ENCODE results near the gene GSTO2.

The GSTO2 gene

GRCh38 chr10:104253606-104254410 is 15.2 kb upstream of the GSTO2 start:
- no peak for DNase-seq (ENCODE audit: low read depth in 3 of 3, low spot score in 1 of 3)

GRCh38 chr10:104254493-104255310 is 14.3 kb upstream of the GSTO2 start, which contains the start of gene GSTO1:
Gene GSTO1 (plus strand): TSS chr10:104254892. CDS start chr10:104254929, 37 bp downstream.
- no peak for DNase-seq (ENCODE audit: low read depth in 3 of 3, low spot score in 1 of 3)

- DNase-seq (ENCODE audit: low read depth in 3 of 3, low spot score in 1 of 3) = no peak
Measured at GRCh38 chr10:104255311-104255981, 13.5 kb upstream of the GSTO2 start.

- DNase-seq (ENCODE audit: low read depth in 3 of 3, low spot score in 1 of 3) = no peak
Measured at GRCh38 chr10:104256335-104256961, 12.5 kb upstream of the GSTO2 start.

GRCh38 chr10:104257235-104257634 is 11.7 kb upstream of the GSTO2 start:
- no peak for DNase-seq (ENCODE audit: low read depth in 3 of 3, low spot score in 1 of 3)

GRCh38 chr10:104258209-104258608 is 10.8 kb upstream of the GSTO2 start:
- no peak for DNase-seq (ENCODE audit: low read depth in 3 of 3, low spot score in 1 of 3)

GRCh38 chr10:104259456-104259855 is 9.5 kb upstream of the GSTO2 start:
- DNase-seq (ENCODE audit: low read depth in 3 of 3, low spot score in 1 of 3) = no peak

GRCh38 chr10:104259999-104260774 is 8.8 kb upstream of the GSTO2 start:
- DNase-seq (ENCODE audit: low read depth in 3 of 3, low spot score in 1 of 3) = no peak

GRCh38 chr10:104260775-104261115 is 8.2 kb upstream of the GSTO2 start:
- no peak for DNase-seq (ENCODE audit: low read depth in 3 of 3, low spot score in 1 of 3)

- DNase-seq (ENCODE audit: low read depth in 3 of 3, low spot score in 1 of 3) = no peak
Measured at GRCh38 chr10:104262055-104262454, 6.9 kb upstream of the GSTO2 start.

- no peak for DNase-seq (ENCODE audit: low read depth in 3 of 3, low spot score in 1 of 3)
Measured at GRCh38 chr10:104264783-104265182, 4.2 kb upstream of the GSTO2 start.

- DNase-seq (ENCODE audit: low read depth in 3 of 3, low spot score in 1 of 3) = no peak
Measured at GRCh38 chr10:104267721-104268404, 1.1 kb upstream of the GSTO2 start.

- no peak for DNase-seq (ENCODE audit: low read depth in 3 of 3, low spot score in 1 of 3)
Measured at GRCh38 chr10:104268405-104268712, 625 bp upstream of the GSTO2 start.

- no peak for DNase-seq (ENCODE audit: low read depth in 3 of 3, low spot score in 1 of 3)
Measured at GRCh38 chr10:104273286-104273685, 4.3 kb downstream of the GSTO2 start.

- DNase-seq (ENCODE audit: low read depth in 3 of 3, low spot score in 1 of 3) = no peak
Measured at GRCh38 chr10:104273899-104274575, 5.1 kb downstream of the GSTO2 start.

- peak in 1 of 3 donors; percentile 40 for DNase-seq (ENCODE audit: low read depth in 3 of 3, low spot score in 1 of 3)
Measured at GRCh38 chr10:104274762-104275721, 6.1 kb downstream of the GSTO2 start.

- DNase-seq (ENCODE audit: low read depth in 3 of 3, low spot score in 1 of 3) = no peak
Measured at GRCh38 chr10:104276192-104276591, 7.2 kb downstream of the GSTO2 start.

GRCh38 chr10:104277785-104278184 is 8.8 kb downstream of the GSTO2 start:
- DNase-seq (ENCODE audit: low read depth in 3 of 3, low spot score in 1 of 3) = no peak

Data from stimulated activated CD4-positive, alpha-beta T cell treated with anti-CD3 and anti-CD28 coated beads, TNF-alpha, amount 100 ng/mL, for 1 hour (primary cell).